ACHN (cell line): ENCODE measurements around the gene PPP2R5B.
A peak's percentile ranks its signal among the peaks of the same experiment; 100 is the strongest.

ENCODE experiments used
- DNase-seq: peaks from one replicate; pipeline ENCODE4 v3.0.0-alpha.2; 2015
- in situ Hi-C: cut with HindIII; loops from 2 replicates; pipeline ENCODE4 v1.10.0; 2017; ENCODE audit warnings: low sequenced_read_pairs, low pct_ligation_motif_present, low pct_unique_long_range_greater_than_20kb

PPP2R5B gene

GRCh38 chr11:64900774-64901173 is 23.7 kb upstream of the PPP2R5B start:
- in situ Hi-C loops: no loop called here
- no peak for DNase-seq

- DNase-seq: no peak
- in situ Hi-C loops: no loop called here
Observed at GRCh38 chr11:64902102-64902900, 22.2 kb upstream of the PPP2R5B start.

GRCh38 chr11:64903291-64903833 is 21.1 kb upstream of the PPP2R5B start:
- in situ Hi-C loops: no loop called here
- no peak for DNase-seq

GRCh38 chr11:64905516-64906313 is 18.8 kb upstream of the PPP2R5B start:
- in situ Hi-C loops: no loop called here
- DNase-seq: no peak

- in situ Hi-C loops: no loop called here
Observed at GRCh38 chr11:64906314-64906635, 18.2 kb upstream of the PPP2R5B start.

GRCh38 chr11:64908766-64909165 is 15.7 kb upstream of the PPP2R5B start:
- DNase-seq: no peak
- in situ Hi-C loops: no loop called here

More at GRCh38 chr11:64906314-64906635, 18.2 kb upstream of the PPP2R5B start:
- no peak for DNase-seq

- in situ Hi-C loops: no loop called here
- DNase-seq: no peak
Observed at GRCh38 chr11:64909653-64910343, 14.7 kb upstream of the PPP2R5B start.

GRCh38 chr11:64910451-64911093 is 13.9 kb upstream of the PPP2R5B start:
- DNase-seq: no peak
- in situ Hi-C loops: no loop called here

GRCh38 chr11:64911142-64911541 is 13.3 kb upstream of the PPP2R5B start:
- in situ Hi-C loops: no loop called here
- DNase-seq: no peak

GRCh38 chr11:64911689-64912088 is 12.8 kb upstream of the PPP2R5B start:
- DNase-seq: no peak
- in situ Hi-C loops: no loop called here

- DNase-seq: no peak
- in situ Hi-C loops: no loop called here
Observed at GRCh38 chr11:64913171-64913727, 11.2 kb upstream of the PPP2R5B start.

GRCh38 chr11:64914123-64914522 is 10.4 kb upstream of the PPP2R5B start:
- in situ Hi-C loops: no loop called here
- DNase-seq: no peak

- no peak for DNase-seq
- in situ Hi-C loops: no loop called here
Observed at GRCh38 chr11:64915376-64915887, 9.1 kb upstream of the PPP2R5B start.

GRCh38 chr11:64916040-64916774 is 8.3 kb upstream of the PPP2R5B start:
- in situ Hi-C loops: no loop called here
- DNase-seq: peak; percentile 41

- in situ Hi-C loops: no loop called here
- DNase-seq: peak; percentile 98
Observed at GRCh38 chr11:64916775-64917662, 7.5 kb upstream of the PPP2R5B start, which contains the start of gene ATG2A. ATG2A (minus strand) TSS chr11:64917209; CDS start chr11:64917135, 74 bp downstream.

- no peak for DNase-seq
- in situ Hi-C loops: no loop called here
Observed at GRCh38 chr11:64917663-64917995, 6.9 kb upstream of the PPP2R5B start.

- in situ Hi-C loops: no loop called here
- DNase-seq: peak; percentile 48
Observed at GRCh38 chr11:64918017-64918416, 6.5 kb upstream of the PPP2R5B start.
